ENCODE data around the gene GALNS. TPM values are rescaled to one million over a fixed set of nuclear protein-coding genes. Genes with fewer than 3 reads are reported as not detected.
A peak's percentile ranks its signal among the peaks of the same experiment; 100 is the strongest.

Gene GALNS
- total and polyA plus RNA-seq, 2 experiments from 2014 or later = 9.7 to 18.8 TPM

DNA sequence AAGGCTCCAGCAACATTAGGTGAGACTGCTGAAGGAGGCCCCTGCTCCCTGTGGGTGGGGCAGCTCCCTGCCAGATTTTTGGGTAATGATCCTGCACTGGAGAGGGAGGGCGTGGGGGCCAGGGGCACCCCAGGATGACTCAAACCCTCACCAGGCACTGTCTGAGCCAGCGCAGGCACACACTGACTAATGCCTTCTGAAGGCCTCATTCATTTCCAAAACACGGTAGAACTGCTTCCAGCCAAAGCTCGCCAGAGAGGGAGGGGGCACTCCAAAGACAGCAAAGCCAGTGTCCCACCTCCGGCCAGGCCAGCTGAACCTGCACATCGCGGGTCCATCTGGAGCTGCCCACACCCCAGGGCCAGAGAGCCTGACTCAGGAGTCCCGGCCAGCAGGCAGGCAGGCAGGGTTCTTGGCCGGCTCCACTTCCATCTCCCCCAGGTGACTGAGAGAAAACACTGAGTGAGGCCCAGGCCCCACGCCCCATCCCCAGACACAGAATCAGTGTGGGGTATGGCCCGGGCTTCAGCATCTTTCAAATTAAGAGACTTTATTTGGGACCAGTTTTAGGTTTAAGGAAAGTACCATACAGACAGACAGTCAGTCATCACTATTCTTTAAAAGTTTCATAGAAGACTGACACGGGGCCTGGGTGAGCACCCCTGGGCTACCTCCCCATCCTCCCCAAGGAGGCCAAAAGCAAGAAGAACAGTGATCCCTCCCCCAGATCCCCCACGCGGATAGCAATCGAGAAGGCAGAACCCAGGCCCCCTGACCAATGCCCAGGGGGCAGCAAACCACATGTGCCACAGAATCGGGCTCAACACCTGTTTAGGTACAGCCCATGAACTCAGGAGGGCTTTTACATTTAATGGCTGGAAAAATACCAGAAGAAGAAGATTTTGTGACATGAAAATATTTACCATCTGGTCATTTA is 74.0 kb downstream of the GALNS start:
- no peak for ATAC-seq
- 0 out of 2 replicates have a peak, but pooled peaks cover 7% of the 10 kb centered on the region for H4K20me1 ChIP-seq (replicated peaks; ENCODE audit: insufficient read depth)

More for the DNA sequence above, 74.0 kb downstream of the GALNS start:
- H3K27ac Mint-ChIP-seq = no peak overlapping the region
- H3K36me3 ChIP-seq (ENCODE audit: insufficient read depth) = no peaks in the 10 kb centered on the region
- peaks cover 19% of the 10 kb centered on the region; the same call in 1 of the 2 replicates for H3K4me1 ChIP-seq (ENCODE audit: insufficient read depth)
- peaks cover 39% of the 10 kb centered on the region for H3K4me1 Mint-ChIP-seq
- 0 out of 2 replicates have a peak overlapping the region, but pooled peaks have one; percentile 65 for H3K4me3 ChIP-seq
- H2AFZ ChIP-seq = no peak overlapping the region
- peaks cover 9% of the 10 kb centered on the region; the same call in 1 of the 2 replicates for H3F3A ChIP-seq (replicated peaks; ENCODE audit: low read depth)
- H3K79me2 ChIP-seq (replicated peaks; ENCODE audit: insufficient read depth) = peaks cover 62% of the 10 kb centered on the region
- H3K36me3 Mint-ChIP-seq (ENCODE audit: low read depth) = no peaks in the 10 kb centered on the region
- H3K9me2 ChIP-seq (ENCODE audit: insufficient read depth) = no peaks in the 10 kb centered on the region
- peaks cover 19% of the 10 kb centered on the region for H3K27me3 Mint-ChIP-seq (ENCODE audit: insufficient read depth, low read depth, poor library complexity)
- peak overlapping the region; percentile 48; the same call in 2 of the 3 replicates for H3K4me3 Mint-ChIP-seq
- DNase-seq (ENCODE audit: low spot score) = no peak
- TF ChIP-seq EZH2 (IDR thresholded peaks at IDR 0.05; ENCODE audit: low read depth, unreplicated experiment) (no peak), CREB1 (CRISPR knock-in tag; IDR thresholded peaks at IDR 0.05; ENCODE audit: low read depth) (no peak), ZNF331 (CRISPR knock-in tag; IDR thresholded peaks at IDR 0.05; ENCODE audit: low read depth) (no peak), POLR2AphosphoS5 (IDR thresholded peaks at IDR 0.05; ENCODE audit: low read depth) (no peak), NANOG (IDR thresholded peaks at IDR 0.05; ENCODE audit: borderline replicate concordance) (no peak), ZNF114 (CRISPR knock-in tag; IDR thresholded peaks at IDR 0.05) (no peak), EZH2phosphoT487 (IDR thresholded peaks at IDR 0.05; ENCODE audit: unreplicated experiment) (no peak), JUNB (IDR thresholded peaks at IDR 0.05; ENCODE audit: unreplicated experiment) (no peak), STAT1 (IDR thresholded peaks at IDR 0.05; ENCODE audit: unreplicated experiment) (no peak)
- TF ChIP-seq, protein P1, sequence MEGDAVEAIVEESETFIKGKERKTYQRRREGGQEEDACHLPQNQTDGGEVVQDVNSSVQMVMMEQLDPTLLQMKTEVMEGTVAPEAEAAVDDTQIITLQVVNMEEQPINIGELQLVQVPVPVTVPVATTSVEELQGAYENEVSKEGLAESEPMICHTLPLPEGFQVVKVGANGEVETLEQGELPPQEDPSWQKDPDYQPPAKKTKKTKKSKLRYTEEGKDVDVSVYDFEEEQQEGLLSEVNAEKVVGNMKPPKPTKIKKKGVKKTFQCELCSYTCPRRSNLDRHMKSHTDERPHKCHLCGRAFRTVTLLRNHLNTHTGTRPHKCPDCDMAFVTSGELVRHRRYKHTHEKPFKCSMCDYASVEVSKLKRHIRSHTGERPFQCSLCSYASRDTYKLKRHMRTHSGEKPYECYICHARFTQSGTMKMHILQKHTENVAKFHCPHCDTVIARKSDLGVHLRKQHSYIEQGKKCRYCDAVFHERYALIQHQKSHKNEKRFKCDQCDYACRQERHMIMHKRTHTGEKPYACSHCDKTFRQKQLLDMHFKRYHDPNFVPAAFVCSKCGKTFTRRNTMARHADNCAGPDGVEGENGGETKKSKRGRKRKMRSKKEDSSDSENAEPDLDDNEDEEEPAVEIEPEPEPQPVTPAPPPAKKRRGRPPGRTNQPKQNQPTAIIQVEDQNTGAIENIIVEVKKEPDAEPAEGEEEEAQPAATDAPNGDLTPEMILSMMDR (conservative IDR thresholded peaks at IDR 0.05; ENCODE audit: low read depth in 2 of 2) = no peak
- TF ChIP-seq, protein P2, sequence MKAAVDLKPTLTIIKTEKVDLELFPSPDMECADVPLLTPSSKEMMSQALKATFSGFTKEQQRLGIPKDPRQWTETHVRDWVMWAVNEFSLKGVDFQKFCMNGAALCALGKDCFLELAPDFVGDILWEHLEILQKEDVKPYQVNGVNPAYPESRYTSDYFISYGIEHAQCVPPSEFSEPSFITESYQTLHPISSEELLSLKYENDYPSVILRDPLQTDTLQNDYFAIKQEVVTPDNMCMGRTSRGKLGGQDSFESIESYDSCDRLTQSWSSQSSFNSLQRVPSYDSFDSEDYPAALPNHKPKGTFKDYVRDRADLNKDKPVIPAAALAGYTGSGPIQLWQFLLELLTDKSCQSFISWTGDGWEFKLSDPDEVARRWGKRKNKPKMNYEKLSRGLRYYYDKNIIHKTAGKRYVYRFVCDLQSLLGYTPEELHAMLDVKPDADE (IDR thresholded peaks at IDR 0.05) = no peak
- TF ChIP-seq, protein P3, sequence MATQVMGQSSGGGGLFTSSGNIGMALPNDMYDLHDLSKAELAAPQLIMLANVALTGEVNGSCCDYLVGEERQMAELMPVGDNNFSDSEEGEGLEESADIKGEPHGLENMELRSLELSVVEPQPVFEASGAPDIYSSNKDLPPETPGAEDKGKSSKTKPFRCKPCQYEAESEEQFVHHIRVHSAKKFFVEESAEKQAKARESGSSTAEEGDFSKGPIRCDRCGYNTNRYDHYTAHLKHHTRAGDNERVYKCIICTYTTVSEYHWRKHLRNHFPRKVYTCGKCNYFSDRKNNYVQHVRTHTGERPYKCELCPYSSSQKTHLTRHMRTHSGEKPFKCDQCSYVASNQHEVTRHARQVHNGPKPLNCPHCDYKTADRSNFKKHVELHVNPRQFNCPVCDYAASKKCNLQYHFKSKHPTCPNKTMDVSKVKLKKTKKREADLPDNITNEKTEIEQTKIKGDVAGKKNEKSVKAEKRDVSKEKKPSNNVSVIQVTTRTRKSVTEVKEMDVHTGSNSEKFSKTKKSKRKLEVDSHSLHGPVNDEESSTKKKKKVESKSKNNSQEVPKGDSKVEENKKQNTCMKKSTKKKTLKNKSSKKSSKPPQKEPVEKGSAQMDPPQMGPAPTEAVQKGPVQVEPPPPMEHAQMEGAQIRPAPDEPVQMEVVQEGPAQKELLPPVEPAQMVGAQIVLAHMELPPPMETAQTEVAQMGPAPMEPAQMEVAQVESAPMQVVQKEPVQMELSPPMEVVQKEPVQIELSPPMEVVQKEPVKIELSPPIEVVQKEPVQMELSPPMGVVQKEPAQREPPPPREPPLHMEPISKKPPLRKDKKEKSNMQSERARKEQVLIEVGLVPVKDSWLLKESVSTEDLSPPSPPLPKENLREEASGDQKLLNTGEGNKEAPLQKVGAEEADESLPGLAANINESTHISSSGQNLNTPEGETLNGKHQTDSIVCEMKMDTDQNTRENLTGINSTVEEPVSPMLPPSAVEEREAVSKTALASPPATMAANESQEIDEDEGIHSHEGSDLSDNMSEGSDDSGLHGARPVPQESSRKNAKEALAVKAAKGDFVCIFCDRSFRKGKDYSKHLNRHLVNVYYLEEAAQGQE (IDR thresholded peaks at IDR 0.05; ENCODE audit: unreplicated experiment) = no peak
- TF ChIP-seq, protein P4, sequence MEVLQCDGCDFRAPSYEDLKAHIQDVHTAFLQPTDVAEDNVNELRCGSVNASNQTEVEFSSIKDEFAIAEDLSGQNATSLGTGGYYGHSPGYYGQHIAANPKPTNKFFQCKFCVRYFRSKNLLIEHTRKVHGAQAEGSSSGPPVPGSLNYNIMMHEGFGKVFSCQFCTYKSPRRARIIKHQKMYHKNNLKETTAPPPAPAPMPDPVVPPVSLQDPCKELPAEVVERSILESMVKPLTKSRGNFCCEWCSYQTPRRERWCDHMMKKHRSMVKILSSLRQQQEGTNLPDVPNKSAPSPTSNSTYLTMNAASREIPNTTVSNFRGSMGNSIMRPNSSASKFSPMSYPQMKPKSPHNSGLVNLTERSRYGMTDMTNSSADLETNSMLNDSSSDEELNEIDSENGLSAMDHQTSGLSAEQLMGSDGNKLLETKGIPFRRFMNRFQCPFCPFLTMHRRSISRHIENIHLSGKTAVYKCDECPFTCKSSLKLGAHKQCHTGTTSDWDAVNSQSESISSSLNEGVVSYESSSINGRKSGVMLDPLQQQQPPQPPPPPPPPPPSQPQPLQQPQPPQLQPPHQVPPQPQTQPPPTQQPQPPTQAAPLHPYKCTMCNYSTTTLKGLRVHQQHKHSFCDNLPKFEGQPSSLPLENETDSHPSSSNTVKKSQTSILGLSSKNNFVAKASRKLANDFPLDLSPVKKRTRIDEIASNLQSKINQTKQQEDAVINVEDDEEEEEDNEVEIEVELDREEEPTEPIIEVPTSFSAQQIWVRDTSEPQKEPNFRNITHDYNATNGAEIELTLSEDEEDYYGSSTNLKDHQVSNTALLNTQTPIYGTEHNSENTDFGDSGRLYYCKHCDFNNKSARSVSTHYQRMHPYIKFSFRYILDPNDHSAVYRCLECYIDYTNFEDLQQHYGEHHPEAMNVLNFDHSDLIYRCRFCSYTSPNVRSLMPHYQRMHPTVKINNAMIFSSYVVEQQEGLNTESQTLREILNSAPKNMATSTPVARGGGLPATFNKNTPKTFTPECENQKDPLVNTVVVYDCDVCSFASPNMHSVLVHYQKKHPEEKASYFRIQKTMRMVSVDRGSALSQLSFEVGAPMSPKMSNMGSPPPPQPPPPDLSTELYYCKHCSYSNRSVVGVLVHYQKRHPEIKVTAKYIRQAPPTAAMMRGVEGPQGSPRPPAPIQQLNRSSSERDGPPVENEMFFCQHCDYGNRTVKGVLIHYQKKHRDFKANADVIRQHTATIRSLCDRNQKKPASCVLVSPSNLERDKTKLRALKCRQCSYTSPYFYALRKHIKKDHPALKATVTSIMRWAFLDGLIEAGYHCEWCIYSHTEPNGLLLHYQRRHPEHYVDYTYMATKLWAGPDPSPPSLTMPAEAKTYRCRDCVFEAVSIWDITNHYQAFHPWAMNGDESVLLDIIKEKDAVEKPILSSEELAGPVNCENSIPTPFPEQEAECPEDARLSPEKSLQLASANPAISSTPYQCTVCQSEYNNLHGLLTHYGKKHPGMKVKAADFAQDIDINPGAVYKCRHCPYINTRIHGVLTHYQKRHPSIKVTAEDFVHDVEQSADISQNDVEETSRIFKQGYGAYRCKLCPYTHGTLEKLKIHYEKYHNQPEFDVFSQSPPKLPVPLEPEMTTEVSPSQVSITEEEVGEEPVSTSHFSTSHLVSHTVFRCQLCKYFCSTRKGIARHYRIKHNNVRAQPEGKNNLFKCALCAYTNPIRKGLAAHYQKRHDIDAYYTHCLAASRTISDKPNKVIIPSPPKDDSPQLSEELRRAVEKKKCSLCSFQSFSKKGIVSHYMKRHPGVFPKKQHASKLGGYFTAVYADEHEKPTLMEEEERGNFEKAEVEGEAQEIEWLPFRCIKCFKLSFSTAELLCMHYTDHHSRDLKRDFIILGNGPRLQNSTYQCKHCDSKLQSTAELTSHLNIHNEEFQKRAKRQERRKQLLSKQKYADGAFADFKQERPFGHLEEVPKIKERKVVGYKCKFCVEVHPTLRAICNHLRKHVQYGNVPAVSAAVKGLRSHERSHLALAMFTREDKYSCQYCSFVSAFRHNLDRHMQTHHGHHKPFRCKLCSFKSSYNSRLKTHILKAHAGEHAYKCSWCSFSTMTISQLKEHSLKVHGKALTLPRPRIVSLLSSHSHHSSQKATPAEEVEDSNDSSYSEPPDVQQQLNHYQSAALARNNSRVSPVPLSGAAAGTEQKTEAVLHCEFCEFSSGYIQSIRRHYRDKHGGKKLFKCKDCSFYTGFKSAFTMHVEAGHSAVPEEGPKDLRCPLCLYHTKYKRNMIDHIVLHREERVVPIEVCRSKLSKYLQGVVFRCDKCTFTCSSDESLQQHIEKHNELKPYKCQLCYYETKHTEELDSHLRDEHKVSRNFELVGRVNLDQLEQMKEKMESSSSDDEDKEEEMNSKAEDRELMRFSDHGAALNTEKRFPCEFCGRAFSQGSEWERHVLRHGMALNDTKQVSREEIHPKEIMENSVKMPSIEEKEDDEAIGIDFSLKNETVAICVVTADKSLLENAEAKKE (CRISPR knock-in tag; IDR thresholded peaks at IDR 0.05) = no peak
- no peak overlapping the region for H3K27ac ChIP-seq (ENCODE audit: low read depth)
- H3K9me3 Mint-ChIP-seq = no peaks in the 10 kb centered on the region
- H3K4me2 ChIP-seq = 0 out of 2 replicates have a peak overlapping the region, but pooled peaks have one; percentile 82
- H3K27me3 ChIP-seq (ENCODE audit: insufficient read depth) = peaks cover 4% of the 10 kb centered on the region; the same call in 1 of the 2 replicates

Data from GM23338 (cell line).